Measurements from ENCODE around the gene C4orf50. TPM values are rescaled to one million over a fixed set of nuclear protein-coding genes. Genes with fewer than 3 reads are reported as not detected.

The C4orf50 gene
- polyA plus RNA-seq, 4 donors: 0.01 to 0.02 TPM; not detected in 2

- no peak for DNase-seq (ENCODE audit: low read depth in 4 of 4, low spot score in 2 of 4)
These were observed 26.0 kb upstream of the C4orf50 start for GRCh38 chr4:6044276-6044675.

DNA sequence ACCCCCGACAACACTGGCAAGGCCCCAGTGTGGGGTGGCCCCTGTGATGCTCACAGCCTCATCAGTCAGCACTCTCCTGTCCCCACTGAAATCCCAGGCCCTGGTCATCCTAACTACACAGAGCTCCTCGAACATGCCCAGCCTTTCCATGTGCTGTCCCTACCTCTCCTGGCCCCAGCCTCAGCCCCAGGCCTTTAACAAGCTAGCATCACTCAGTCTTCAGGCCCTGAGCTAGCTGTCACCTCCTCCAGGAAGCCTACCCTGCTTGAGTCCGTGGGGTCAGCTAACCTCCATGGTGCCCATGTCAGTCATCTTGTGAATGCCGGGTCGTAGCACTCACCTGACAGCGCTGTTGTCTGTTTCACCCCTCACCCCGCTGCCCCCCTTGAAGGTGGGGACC lies 25.6 kb upstream of the C4orf50 start:
- no peak for DNase-seq (ENCODE audit: low read depth in 4 of 4, low spot score in 2 of 4)

GRCh38 chr4:6043188-6043587 lies 25.0 kb upstream of the C4orf50 start:
- no peak for DNase-seq (ENCODE audit: low read depth in 4 of 4, low spot score in 2 of 4)

DNA sequence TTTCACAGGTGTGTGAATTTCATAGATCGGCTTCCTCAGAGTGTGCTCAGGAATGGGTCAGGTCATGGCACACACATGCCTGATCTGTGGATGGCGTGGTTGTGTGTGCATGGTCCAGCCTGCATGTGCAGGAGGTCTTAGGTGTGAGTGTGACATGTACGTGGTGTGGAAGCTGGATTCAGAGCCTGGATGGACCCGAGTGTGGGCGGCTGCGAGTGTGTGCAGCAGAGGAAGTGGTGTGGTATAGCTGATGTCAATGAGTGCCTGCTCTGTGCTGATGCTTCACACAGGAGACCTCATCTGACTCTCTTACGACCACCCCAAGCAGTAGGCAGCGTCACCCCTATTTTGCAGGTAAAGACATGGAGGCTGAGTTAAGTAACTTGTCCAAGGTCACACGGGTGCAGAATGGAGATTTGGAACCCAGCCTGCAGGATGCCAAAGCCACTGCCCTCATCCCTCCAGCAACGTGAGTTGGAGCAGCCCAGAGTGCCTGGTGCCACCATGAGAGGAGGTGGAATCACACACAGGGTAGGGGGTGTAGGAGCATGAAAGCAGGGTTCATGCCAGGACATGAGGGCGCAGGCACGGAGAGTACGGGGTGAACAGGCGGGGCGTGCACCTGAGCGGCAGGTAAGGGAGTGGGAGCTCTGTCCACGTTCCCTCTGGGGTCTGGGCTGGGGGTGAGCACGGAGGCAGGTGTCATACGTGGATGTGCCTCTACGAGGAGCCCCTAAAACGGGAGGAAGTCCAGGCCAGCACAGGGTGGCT lies 24.2 kb upstream of the C4orf50 start:
- DNase-seq (ENCODE audit: low read depth in 4 of 4, low spot score in 2 of 4): no peak

DNA sequence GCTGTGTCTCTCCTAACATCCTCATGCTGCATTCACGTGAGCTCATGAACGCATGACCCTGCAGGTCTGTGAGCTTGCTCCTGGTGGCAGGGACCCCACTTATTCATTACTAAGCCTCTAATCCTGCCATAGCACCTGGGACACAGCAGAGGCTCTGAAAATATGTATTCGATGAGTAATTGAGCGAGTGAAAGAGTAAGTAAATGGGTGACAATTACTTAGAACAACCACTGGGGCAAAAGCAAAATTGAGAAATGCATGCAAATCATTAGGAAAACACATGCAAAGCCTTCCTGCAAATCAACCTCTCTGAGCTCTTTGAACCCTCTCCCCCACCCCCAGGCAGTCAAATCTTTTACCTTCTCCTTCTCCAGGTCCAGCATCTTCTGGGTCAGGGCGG lies 23.6 kb upstream of the C4orf50 start:
- DNase-seq (ENCODE audit: low read depth in 4 of 4, low spot score in 2 of 4): no peak

DNA sequence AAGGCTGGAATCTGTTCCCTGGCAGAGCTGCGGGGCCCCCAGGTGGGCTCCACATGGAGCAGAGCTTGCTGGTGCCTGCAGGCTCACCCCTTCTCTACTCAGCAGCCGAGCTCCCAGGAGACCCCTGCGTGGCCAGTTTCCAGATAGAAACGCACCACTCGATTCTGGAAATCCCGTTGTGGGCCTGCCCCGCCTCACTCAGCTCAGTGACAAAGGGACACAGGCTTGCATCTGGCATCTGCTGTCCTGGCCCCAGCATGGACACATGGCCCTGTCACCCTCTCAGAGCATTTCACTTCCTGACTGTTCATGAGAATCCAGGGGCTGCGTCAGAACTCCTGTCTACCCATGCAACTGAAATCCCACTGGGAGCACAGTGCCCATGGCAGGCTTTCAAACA lies 20.5 kb upstream of the C4orf50 start:
- no peak for DNase-seq (ENCODE audit: low read depth in 4 of 4, low spot score in 2 of 4)

GRCh38 chr4:6035786-6036185 lies 17.6 kb upstream of the C4orf50 start:
- no peak for DNase-seq (ENCODE audit: low read depth in 4 of 4, low spot score in 2 of 4)

- DNase-seq (ENCODE audit: low read depth in 4 of 4, low spot score in 2 of 4): no peak
These were observed 15.2 kb upstream of the C4orf50 start for GRCh38 chr4:6033381-6033780.

GRCh38 chr4:6032249-6033244 lies 14.3 kb upstream of the C4orf50 start:
- DNase-seq (ENCODE audit: low read depth in 4 of 4, low spot score in 2 of 4): no peak

GRCh38 chr4:6031846-6032245 lies 13.6 kb upstream of the C4orf50 start:
- no peak for DNase-seq (ENCODE audit: low read depth in 4 of 4, low spot score in 2 of 4)

- no peak for DNase-seq (ENCODE audit: low read depth in 4 of 4, low spot score in 2 of 4)
These were observed 12.4 kb upstream of the C4orf50 start for GRCh38 chr4:6030679-6031078.

DNA sequence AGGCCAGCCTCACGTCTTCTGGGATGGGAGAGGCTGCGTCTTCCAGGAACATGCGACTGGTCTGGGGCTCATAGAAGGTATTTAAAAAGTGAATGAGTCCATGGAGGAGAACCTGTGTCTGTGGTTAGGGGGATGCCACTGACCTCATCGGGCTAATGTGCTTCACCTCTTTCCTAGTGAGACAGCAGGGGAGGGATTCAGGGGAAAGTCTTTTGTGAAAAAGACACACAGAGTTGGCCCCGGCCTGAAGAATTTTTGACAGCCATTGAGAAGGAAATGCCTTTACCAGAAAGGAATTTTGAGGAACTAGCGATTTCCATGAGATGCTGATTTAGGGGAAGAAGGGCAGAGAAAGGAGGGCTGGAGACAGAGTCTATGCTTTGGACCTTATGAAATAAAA lies 11.0 kb upstream of the C4orf50 start:
- no peak for DNase-seq (ENCODE audit: low read depth in 4 of 4, low spot score in 2 of 4)

- DNase-seq (ENCODE audit: low read depth in 4 of 4, low spot score in 2 of 4): no peak
These were observed 9.9 kb upstream of the C4orf50 start for GRCh38 chr4:6028168-6028567.

GRCh38 chr4:6027392-6027791 lies 9.2 kb upstream of the C4orf50 start:
- DNase-seq (ENCODE audit: low read depth in 4 of 4, low spot score in 2 of 4): no peak

DNA sequence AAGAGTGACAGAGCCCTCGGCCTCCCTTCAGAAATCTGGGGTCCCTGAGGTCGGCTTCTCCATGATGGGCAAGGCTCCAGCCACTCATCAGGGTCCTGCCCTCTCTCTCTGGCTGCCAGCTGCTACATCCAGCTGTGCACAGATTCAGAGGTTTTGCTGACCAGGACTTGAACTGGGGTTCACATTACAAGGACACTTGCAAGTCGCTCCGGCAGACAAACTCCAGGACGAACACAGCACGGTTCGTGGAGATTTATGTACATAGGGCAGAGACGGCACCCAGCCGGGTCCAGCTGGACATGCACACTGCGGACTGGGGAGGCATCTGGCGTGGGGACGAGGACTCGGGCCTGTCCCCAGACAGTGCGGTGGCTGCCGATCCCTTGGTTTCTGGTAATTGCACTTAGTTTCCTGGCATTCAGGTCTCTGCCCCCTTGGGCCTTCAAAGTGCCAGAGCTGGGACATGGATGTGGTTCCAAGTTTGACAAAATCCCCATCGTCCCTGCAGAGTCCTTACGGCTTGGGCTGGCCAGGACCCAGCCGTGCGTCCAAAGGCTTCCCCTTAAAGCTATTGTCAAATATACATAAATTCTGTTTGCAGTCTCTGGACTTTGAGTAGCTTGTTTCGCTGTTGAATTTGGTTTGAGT lies 6.2 kb upstream of the C4orf50 start:
- DNase-seq (ENCODE audit: low read depth in 4 of 4, low spot score in 2 of 4): peak in 2 of 4 donors; percentile 29 to 40

- no peak for DNase-seq (ENCODE audit: low read depth in 4 of 4, low spot score in 2 of 4)
These were observed 5.5 kb upstream of the C4orf50 start for GRCh38 chr4:6023731-6024130.

GRCh38 chr4:6022607-6023288 lies 4.5 kb upstream of the C4orf50 start:
- DNase-seq (ENCODE audit: low read depth in 4 of 4, low spot score in 2 of 4): no peak

DNA sequence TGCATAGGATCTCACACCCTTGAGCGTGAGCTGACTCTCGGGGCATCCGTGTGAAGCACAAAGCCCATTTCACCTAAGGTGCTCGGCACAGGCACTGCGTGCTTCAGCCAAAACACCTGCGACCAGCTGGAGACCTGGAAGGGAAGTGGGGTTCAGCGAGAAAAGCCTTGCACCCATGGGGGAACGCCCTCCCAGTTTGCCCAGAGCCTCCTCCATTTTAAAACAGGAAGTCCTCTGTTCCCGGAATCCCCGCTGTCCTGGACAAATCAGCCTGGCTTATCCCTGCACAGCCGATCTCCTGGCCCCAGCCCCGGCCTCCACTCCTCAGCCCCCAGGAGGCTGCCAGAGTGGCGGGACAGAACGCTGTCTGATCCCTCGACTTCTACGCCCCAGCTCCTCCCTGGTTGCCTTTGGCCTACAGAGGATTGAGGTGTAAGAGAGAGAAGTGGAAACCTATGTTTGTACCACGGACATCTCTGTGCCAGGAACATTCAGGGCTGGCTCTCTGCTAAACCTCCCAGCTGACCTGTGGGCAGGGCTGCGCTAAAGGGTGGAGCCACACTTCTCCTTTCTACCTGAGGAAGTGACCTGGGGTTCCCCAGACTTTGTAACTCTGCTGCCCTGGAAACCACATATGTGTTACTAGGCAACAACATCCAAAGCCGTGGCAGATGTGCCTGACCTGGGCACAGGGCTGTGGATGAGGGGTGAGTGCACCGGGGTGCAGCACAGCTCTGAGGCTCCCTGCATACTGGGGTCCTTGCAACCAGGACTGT lies 3.8 kb upstream of the C4orf50 start:
- DNase-seq (ENCODE audit: low read depth in 4 of 4, low spot score in 2 of 4): no peak

GRCh38 chr4:6020613-6021012 lies 2.4 kb upstream of the C4orf50 start:
- DNase-seq (ENCODE audit: low read depth in 4 of 4, low spot score in 2 of 4): no peak

All from left renal cortex interstitium (tissue), 4 donors.